D721Med (cell line): ENCODE data around the gene SMPX.

Source experiments
- DNase-seq: peaks from one replicate; pipeline ENCODE4 v3.0.0; 2011; ENCODE audit warnings: low spot score; ENCODE audit not compliant: insufficient read length
- FAIRE-seq: peaks from 2 replicates; lab custom pipeline; 2011; peaks lifted over from hg19 to GRCh38; lab: Jason Lieb, UNC
- TF ChIP-seq, protein P1 (sequence below): IDR thresholded peaks from 2 replicates; pipeline ENCODE4 v1.5.1; 2012; ENCODE audit warnings: mild to moderate bottlenecking, control low read depth; ENCODE audit not compliant: insufficient read depth; ENCODE audit errors: missing control alignments

The SMPX gene

DNA sequence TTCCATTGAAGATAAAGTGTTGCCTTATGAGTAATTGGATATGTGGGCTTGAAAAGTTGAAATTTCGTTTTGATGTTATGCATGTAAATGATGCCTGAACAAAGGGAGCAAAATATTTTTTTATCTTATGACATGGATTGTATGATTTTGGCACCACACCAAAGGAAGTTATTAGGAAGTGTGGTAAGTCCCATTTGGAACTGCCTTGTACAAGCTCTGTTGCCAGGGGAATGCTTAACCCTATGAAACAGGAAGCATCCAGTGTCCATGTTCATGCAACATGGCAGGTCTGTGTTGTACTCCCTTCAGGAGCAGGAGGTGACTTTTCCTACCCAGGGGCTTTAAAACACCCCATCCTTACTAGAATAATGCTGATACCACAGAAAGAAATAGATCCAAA, 13.2 kb downstream of the SMPX start:
- no peak for DNase-seq
- TF ChIP-seq, protein P1, sequence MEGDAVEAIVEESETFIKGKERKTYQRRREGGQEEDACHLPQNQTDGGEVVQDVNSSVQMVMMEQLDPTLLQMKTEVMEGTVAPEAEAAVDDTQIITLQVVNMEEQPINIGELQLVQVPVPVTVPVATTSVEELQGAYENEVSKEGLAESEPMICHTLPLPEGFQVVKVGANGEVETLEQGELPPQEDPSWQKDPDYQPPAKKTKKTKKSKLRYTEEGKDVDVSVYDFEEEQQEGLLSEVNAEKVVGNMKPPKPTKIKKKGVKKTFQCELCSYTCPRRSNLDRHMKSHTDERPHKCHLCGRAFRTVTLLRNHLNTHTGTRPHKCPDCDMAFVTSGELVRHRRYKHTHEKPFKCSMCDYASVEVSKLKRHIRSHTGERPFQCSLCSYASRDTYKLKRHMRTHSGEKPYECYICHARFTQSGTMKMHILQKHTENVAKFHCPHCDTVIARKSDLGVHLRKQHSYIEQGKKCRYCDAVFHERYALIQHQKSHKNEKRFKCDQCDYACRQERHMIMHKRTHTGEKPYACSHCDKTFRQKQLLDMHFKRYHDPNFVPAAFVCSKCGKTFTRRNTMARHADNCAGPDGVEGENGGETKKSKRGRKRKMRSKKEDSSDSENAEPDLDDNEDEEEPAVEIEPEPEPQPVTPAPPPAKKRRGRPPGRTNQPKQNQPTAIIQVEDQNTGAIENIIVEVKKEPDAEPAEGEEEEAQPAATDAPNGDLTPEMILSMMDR, result no peak
- no peak for FAIRE-seq

DNA sequence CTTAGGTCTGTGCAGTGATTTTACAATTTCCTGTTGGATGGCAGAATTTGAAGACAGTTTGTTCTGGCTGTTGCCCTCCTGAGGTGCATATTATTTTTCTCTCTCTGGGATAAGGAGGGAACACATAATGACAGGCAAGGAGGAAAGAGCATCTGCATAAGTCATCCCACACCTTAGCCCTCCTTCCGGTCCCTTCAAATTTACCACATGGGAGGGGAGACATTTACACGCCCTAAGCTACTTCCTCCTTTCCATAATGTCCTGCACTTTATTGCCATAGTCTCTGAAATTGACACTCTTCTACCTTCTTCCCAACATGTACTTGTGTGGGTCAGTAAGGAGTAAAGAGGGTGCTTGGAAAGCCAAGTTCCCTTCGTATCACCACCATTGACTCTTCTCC, 13.9 kb downstream of the SMPX start:
- FAIRE-seq (no peak), DNase-seq (no peak)
- TF ChIP-seq, protein P1, result no peak

- TF ChIP-seq, protein P1, result no peak
- no peak for FAIRE-seq
- no peak for DNase-seq
Observed at GRCh38 chrX:21741869-21742701, 15.8 kb downstream of the SMPX start.

DNA sequence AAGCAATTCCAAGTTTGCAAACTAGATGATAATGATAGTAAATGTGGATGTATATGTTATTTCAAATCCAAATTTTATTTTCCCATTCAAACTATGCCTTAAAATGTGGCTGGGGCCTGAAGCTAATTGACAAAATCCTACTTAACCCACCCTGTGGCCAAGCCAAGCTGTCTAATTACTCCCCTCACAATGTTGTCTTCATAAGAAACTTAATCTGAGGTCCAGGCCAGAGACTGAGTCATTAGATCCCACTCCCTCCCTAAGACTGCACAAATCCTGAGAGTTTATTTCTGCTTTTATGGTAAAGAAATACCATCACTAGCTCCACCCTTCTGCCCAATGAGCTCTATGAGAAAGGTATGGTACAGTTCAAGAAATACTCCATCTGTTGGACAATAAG, 16.6 kb downstream of the SMPX start:
- TF ChIP-seq, protein P1, result no peak
- DNase-seq, result no peak
- FAIRE-seq, result no peak

DNA sequence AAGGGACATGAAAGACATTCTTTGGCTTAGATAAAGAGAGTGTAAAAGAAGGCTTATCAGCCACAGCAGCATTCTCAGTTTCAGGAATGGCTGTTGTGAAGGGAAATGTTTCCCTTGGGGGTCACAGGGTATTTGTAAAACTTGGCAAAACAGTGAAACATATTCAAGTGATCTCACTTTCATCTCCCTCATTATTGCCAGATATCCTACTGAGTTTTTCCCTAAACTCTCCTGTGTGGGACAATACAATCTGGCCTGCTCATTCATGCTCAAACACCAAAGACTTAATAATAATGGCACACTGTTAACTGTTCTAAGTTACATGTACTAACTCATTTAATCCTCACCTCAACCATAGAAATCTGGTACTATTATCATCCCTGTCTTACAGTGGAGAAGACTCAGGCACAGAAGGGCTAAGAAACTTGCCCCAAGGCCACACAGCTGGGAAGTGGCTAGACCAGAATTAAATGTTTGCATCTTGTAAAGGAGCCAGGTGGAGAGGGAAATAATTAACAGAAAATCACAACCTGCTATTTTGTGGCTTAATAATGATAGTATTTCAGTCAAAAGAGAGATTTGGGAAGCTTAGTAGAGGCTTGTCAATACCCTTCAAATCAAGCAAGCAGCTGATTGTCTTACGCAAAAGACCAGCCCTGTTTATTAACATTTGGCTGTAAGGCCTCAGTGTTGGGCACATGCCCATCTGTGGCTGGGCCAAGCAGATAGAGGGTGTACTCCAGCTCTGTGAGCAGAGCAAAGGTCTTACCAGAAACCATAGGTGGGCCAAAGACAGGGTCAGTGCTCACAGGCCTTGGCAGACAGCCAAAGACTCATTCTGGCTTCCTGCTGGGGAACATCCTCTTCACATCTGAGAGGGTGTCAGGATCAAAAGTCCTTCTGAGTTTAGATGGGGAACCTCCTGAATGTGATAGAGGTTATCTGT, 17.3 kb downstream of the SMPX start:
- TF ChIP-seq, protein P1, result no peak
- DNase-seq, result no peak
- FAIRE-seq, result no peak

DNA sequence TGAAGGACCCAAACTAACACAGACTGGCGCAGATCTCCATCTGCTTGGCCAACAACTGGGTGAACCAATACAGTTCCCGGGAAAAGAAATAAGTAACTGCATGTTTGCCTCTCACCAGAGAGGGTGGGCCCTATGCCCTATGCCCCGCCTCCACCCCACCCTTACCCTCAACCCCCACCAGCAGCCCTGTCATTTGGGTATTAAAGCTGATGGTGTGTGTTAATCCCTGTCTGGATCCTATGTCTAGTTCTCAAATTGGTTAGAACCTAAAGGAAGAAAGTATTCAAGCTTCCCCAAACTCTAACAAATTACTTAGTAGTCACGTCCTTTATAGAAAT, 19.0 kb downstream of the SMPX start:
- no peak for FAIRE-seq
- TF ChIP-seq, protein P1, result no peak

More for the DNA sequence above, 19.0 kb downstream of the SMPX start:
- no peak for DNase-seq
